Naive thymus-derived CD4-positive, alpha-beta T cell (primary cell): ENCODE data around the gene SMARCC2. TPM values are rescaled to one million over a fixed set of nuclear protein-coding genes. Genes with fewer than 3 reads are reported as not detected.
A peak's percentile ranks its signal among the peaks of the same experiment; 100 is the strongest.

Experiments
- ATAC-seq: fragments of 150-1000 bp; cut with Tn5 transposase; 2 replicates; pipeline ENCODE4 v1.10.0; 2021; ENCODE audit warnings: mild to moderate bottlenecking, moderate library complexity
- CTCF ChIA-PET: fragments of 350-600 bp; sonication (Branson Sonifier 250); formaldehyde crosslinking; loops from one replicate; lab custom pipeline; 2021; ENCODE audit warnings: antibody characterized with exemption; lab: Charles Lee
- POLR2A ChIA-PET: fragments of 350-600 bp; sonication (Branson Sonifier 250); formaldehyde crosslinking; loops from one replicate; lab custom pipeline; 2021; ENCODE audit warnings: antibody characterized with exemption, inconsistent platforms; lab: Charles Lee
- DNase-seq, 9 donors: peaks; one replicate each; pipeline versions ENCODE4 v3.0.0 to v3.0.0-alpha.2; 2020 to 2022; ENCODE audit warnings: mixed read lengths in 1 of 9
- H3K27ac ChIP-seq: one replicate; pipeline ENCODE4 v1.7.0; 2013; ENCODE audit warnings: mild to moderate bottlenecking, low read depth, low read length, moderate library complexity
- H3K27me3 ChIP-seq, 2 donors: one replicate each; pipeline ENCODE4 v1.7.0; 2013; ENCODE audit warnings: low read length in 2 of 2, mild to moderate bottlenecking in 2 of 2, moderate library complexity in 2 of 2; ENCODE audit not compliant: control insufficient read depth in 2 of 2, insufficient read depth in 2 of 2
- H3K36me3 ChIP-seq, 3 experiments: 1 replicate in 2 of 3; 2 replicates in 1 of 3; pipeline ENCODE4 v1.7.0; 2013; ENCODE audit warnings: low read length in 3 of 3, mild to moderate bottlenecking in 3 of 3, moderate library complexity in 1 of 3; ENCODE audit not compliant: insufficient read depth in 3 of 3, control insufficient read depth in 2 of 3
- H3K4me1 ChIP-seq, 2 donors: one replicate each; pipeline ENCODE4 v1.7.0; 2013; ENCODE audit warnings: low read length in 2 of 2, mild to moderate bottlenecking in 2 of 2, moderate library complexity in 1 of 2; ENCODE audit not compliant: control insufficient read depth in 2 of 2, insufficient read depth in 2 of 2
- H3K4me3 ChIP-seq: 2 replicates; pipeline ENCODE4 v1.7.0; 2013; ENCODE audit warnings: mild to moderate bottlenecking, low read length
- H3K9me3 ChIP-seq, 3 experiments: 1 replicate in 2 of 3; 2 replicates in 1 of 3; pipeline ENCODE4 v1.7.0; 2013; ENCODE audit warnings: low read length in 3 of 3; ENCODE audit not compliant: control insufficient read depth in 2 of 3
- H3K27ac Mint-ChIP-seq, 9 donors: one replicate each; pipeline ENCODE4 v1.8.0; 2020 to 2022; ENCODE audit warnings: mixed read lengths in 9 of 9, mild to moderate bottlenecking in 8 of 9, moderate library complexity in 5 of 9, inconsistent platforms in 2 of 9
- H3K27me3 Mint-ChIP-seq, 5 donors: one replicate each; pipeline ENCODE4 v1.8.0; 2021 to 2022; ENCODE audit warnings: mixed read lengths in 5 of 5, mild to moderate bottlenecking in 1 of 5
- H3K36me3 Mint-ChIP-seq, 5 donors: one replicate each; pipeline ENCODE4 v1.8.0; 2020 to 2022; ENCODE audit warnings: mixed read lengths in 5 of 5, mild to moderate bottlenecking in 3 of 5, inconsistent platforms in 1 of 5
- H3K4me1 Mint-ChIP-seq, 7 donors: one replicate each; pipeline ENCODE4 v1.8.0; 2020 to 2022; ENCODE audit warnings: mixed read lengths in 7 of 7, mild to moderate bottlenecking in 3 of 7, inconsistent platforms in 1 of 7
- H3K4me3 Mint-ChIP-seq, 10 donors: one replicate each; pipeline ENCODE4 v1.8.0; 2020 to 2022; ENCODE audit warnings: mild to moderate bottlenecking in 10 of 10, mixed read lengths in 10 of 10, moderate library complexity in 6 of 10, inconsistent platforms in 2 of 10
- H3K9me3 Mint-ChIP-seq, 11 donors: one replicate each; pipeline ENCODE4 v1.8.0; 2020 to 2022; ENCODE audit warnings: mixed read lengths in 11 of 11, mild to moderate bottlenecking in 4 of 11, inconsistent platforms in 1 of 11, moderate library complexity in 1 of 11
- intact Hi-C, 2 donors: fragments of 100-400 bp; cut with micrococcal nuclease; formaldehyde crosslinking; loops; one replicate each; pipeline ENCODE4 v1.15.1; 2023
- polyA plus RNA-seq, 2 donors: library from polyadenylated mRNA; unstranded; fragments of 300-500 nt; fragmentation: Illumina TruSeq; gene quantifications; one replicate each; pipeline ENCODE4 v1.2.3, GENCODE V29; 2021
- total RNA-seq, 6 experiments: library from RNA in 5 of 6; stranded (reverse) in 5 of 6; gene quantifications; 1 replicate in 5 of 6; 2 replicates in 1 of 6; pipeline ENCODE4 v1.2.3 and lab custom pipeline; 2021 to 2026

The SMARCC2 gene
- total and polyA plus RNA-seq, 7 experiments from 2014 or later: 64.6 to 187 (median 131) TPM

DNA sequence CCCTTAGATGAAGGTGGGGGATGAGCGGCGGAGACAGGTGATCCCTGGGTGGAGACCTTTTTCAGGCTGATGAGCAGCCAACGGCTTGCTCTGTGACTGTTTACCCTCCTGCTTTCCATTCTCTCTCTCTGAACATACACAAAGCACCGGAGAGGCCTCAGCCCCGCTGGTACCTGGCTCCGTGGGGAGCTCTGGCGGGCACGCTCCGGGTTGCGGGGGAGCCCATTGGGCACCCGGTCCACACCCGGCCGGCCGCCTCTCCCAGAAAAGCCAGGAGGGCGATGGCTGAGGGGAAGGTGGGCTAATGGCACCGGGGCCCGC lies 545 bp downstream of the SMARCC2 start:
- POLR2A ChIA-PET: interaction anchor here (0.6 to 12.4 kb wide), 20 partner anchors 8 to 281 kb away, joined by 3 to 192 read pairs (median 7); partner anchors contain the start of genes CNPY2, ESYT1, MYL6 and MYL6B
- Histone ChIP-seq H3K27me3 (no peaks in the 10 kb centered on the region), H3K9me3 (no peaks in the 10 kb centered on the region), H3K27ac (peak overlapping the region; percentile 83), H3K4me3 (peak overlapping the region; percentile 62), H3K36me3 (peaks cover 5 to 28% (median 16%) of the 10 kb centered on the region in 3 experiments), H3K4me1 (peaks cover 9 to 19% of the 10 kb centered on the region in 2 donors)
- Mint-ChIP-seq H3K4me3 (peak overlapping the region; percentile 76 to 97 (median 93)), H3K36me3 (peaks cover 0 to 17% (median 11%) of the 10 kb centered on the region in 5 donors), H3K27me3 (peaks cover 0 to 4% (median 0%) of the 10 kb centered on the region in 5 donors), H3K27ac (peak overlapping the region; percentile 77 to 98 (median 95)), H3K4me1 (peaks cover 37 to 55% (median 46%) of the 10 kb centered on the region in 7 donors), H3K9me3 (peaks cover 0 to 8% (median 0%) of the 10 kb centered on the region in 11 donors)
- ATAC-seq (no peak), DNase-seq (peak in 6 of 9 donors; percentile 15 to 43 (median 34))
- intact Hi-C loops: loop anchor here (1.0 to 10.0 kb wide), 12 partner anchors 30 to 454 kb away; partner anchors contain the start of genes MYL6 (in 2 of the 2), ZC3H10 (in 2 of the 2), CS (in 1 of the 2) and MYL6B (in 1 of the 2)
- CTCF ChIA-PET: interaction anchor here (0.6 to 8.1 kb wide), 10 partner anchors 32 to 450 kb away, joined by 3 to 193 read pairs (median 6); partner anchors contain the start of genes ANKRD52, ESYT1, MYL6B and RNF41

DNA sequence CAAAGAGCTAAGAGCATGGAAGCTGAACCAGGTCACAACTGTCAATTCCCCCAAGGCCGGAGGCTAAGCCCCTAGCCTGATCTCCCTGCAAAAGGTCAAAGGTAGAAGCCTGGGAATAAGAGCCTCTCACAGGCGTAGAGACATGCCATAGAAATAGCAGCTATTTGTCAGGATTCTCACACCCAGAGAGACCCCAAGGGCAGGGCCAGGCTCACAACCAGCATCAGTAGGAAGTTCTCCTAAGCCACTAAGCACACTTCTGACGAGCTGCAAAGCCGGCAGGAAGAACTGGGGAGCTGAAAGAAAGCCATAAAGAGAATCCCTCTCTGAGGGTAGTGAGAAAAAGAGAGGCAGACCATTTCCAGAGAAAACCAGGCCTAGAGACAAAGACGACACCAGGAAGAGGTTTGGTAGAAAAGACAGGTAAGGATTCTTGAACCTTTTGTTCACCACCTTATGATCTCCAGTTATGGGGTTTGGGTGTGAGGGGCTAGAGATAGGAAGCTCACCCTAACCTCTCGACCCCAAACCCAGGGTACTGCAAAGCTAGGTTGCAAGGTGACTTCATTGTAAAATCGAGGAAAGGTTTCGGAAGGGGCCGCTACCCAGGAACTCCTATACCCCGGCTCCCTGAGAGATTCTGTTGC lies 1.0 kb downstream of the SMARCC2 start:
- POLR2A ChIA-PET: interaction anchor here (0.9 to 12.4 kb wide), 14 partner anchors 10 to 276 kb away, joined by 3 to 192 read pairs (median 9); partner anchors contain the start of genes ESYT1, MYL6, MYL6B and PA2G4
- peaks cover 36 to 51% (median 43%) of the 10 kb centered on the region in 7 donors for H3K4me1 Mint-ChIP-seq
- DNase-seq: peak in 4 of 9 donors; percentile 5 to 27 (median 12)

DNA sequence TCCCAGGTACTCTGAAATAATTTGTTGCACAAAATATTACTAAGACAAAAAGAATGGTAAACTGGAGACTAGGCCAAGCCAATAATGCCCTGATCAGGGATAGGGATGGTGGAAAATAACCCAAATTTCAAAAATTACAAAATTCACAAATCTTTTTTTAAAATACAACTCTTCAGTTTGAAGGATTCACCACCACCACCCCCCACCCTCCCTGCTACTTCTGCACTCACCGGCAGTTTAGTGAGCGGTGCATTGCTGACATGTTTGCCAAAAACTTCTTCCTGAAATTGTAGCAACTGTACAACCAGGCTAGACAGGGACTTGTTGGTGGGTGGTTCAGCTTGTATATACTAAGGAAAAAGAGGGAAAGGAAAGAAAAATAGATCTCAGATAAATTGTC lies 2.3 kb downstream of the SMARCC2 start:
- no peaks in the 10 kb centered on the region for H3K9me3 ChIP-seq
- H3K36me3 Mint-ChIP-seq: peaks cover 0 to 18% (median 11%) of the 10 kb centered on the region in 5 donors
- peaks cover 31 to 43% (median 36%) of the 10 kb centered on the region in 7 donors for H3K4me1 Mint-ChIP-seq
- H3K36me3 ChIP-seq: peaks cover 6 to 45% (median 21%) of the 10 kb centered on the region in 3 experiments
- ATAC-seq: no peak
- H3K4me3 ChIP-seq: no peak overlapping the region
- H3K27ac ChIP-seq: no peak overlapping the region
- peak overlapping the region in 7 of 10 donors; percentile 5 to 95 (median 32) for H3K4me3 Mint-ChIP-seq
- ChIA-PET CTCF (interaction anchor here (1.6 to 8.1 kb wide), 2 partner anchors 64 to 81 kb away, joined by 6 to 193 read pairs; partner anchors contain the start of genes ESYT1, RPL41 and ZC3H10), POLR2A (interaction anchor here (0.5 to 12.4 kb wide), 7 partner anchors 12 to 69 kb away, joined by 3 to 192 read pairs (median 30); partner anchors contain the start of genes ESYT1, MYL6, MYL6B and RPL41)
- intact Hi-C loops: loop anchor here (10.0 kb wide), 3 partner anchors 142 to 452 kb away; partner anchors contain the start of genes RAB5B (in 1 of the 2) and RPS26 (in 1 of the 2)
- peaks cover 0 to 4% (median 0%) of the 10 kb centered on the region in 5 donors for H3K27me3 Mint-ChIP-seq
- peaks cover 0 to 8% (median 0%) of the 10 kb centered on the region in 11 donors for H3K9me3 Mint-ChIP-seq
- DNase-seq: no peak
- peak overlapping the region in 6 of 9 donors; percentile 14 to 98 (median 77) for H3K27ac Mint-ChIP-seq
- peaks cover 9 to 19% of the 10 kb centered on the region in 2 donors for H3K4me1 ChIP-seq
- H3K27me3 ChIP-seq: no peaks in the 10 kb centered on the region

More for the DNA sequence above, 1.0 kb downstream of the SMARCC2 start:
- no peaks in the 10 kb centered on the region for H3K9me3 ChIP-seq
- ATAC-seq: no peak
- CTCF ChIA-PET: interaction anchor here (0.6 to 8.1 kb wide), 8 partner anchors 32 to 276 kb away, joined by 3 to 193 read pairs (median 5); partner anchors contain the start of genes ANKRD52, ESYT1, RPL41 and ZC3H10
- peak overlapping the region; percentile 76 to 97 (median 93) for H3K4me3 Mint-ChIP-seq
- H3K9me3 Mint-ChIP-seq: peaks cover 0 to 8% (median 0%) of the 10 kb centered on the region in 11 donors
- no peaks in the 10 kb centered on the region for H3K27me3 ChIP-seq
- H3K4me1 ChIP-seq: peaks cover 9 to 19% of the 10 kb centered on the region in 2 donors
- peaks cover 0 to 17% (median 11%) of the 10 kb centered on the region in 5 donors for H3K36me3 Mint-ChIP-seq
- peak overlapping the region; percentile 62 for H3K4me3 ChIP-seq
- intact Hi-C loops: loop anchor here (1.0 to 10.0 kb wide), 5 partner anchors 29 to 453 kb away; partner anchors contain the start of genes MYL6 (in 1 of the 2), MYL6B (in 1 of the 2), RAB5B (in 1 of the 2) and RPS26 (in 1 of the 2)
- peaks cover 0 to 4% (median 0%) of the 10 kb centered on the region in 5 donors for H3K27me3 Mint-ChIP-seq
- H3K27ac Mint-ChIP-seq: peak overlapping the region; percentile 77 to 98 (median 95)
- H3K36me3 ChIP-seq: peaks cover 5 to 32% (median 20%) of the 10 kb centered on the region in 3 experiments
- peak overlapping the region; percentile 83 for H3K27ac ChIP-seq

- Mint-ChIP-seq H3K27me3 (no peaks in the 10 kb centered on the region), H3K4me1 (peaks cover 0 to 6% (median 0%) of the 10 kb centered on the region in 7 donors), H3K36me3 (peaks cover 25 to 62% (median 35%) of the 10 kb centered on the region in 5 donors), H3K9me3 (no peaks in the 10 kb centered on the region), H3K4me3 (no peak overlapping the region), H3K27ac (peak overlapping the region in 4 of 9 donors; percentile 9 to 72 (median 34))
- no peaks in the 10 kb centered on the region for H3K4me1 ChIP-seq
- H3K27ac ChIP-seq: no peak overlapping the region
- ATAC-seq (peak; percentile 18), DNase-seq (no peak)
- H3K4me3 ChIP-seq: no peak overlapping the region
- H3K36me3 ChIP-seq: peaks cover 38 to 85% (median 39%) of the 10 kb centered on the region in 3 experiments
- intact Hi-C loops: no loop called here
- ChIA-PET CTCF (interaction anchor here (1.2 kb wide), 1 partner anchor 50 kb away, joined by 4 read pairs; the partner anchor contains the start of gene ESYT1), POLR2A (interaction anchor here (0.8 to 1.3 kb wide), 2 partner anchors 37 to 48 kb away, joined by 3 read pairs; no protein-coding TSS in a partner anchor)
- no peaks in the 10 kb centered on the region for H3K9me3 ChIP-seq
- H3K27me3 ChIP-seq: no peaks in the 10 kb centered on the region
Measured at GRCh38 chr12:56178347-56178746, 10.9 kb downstream of the SMARCC2 start.

DNA sequence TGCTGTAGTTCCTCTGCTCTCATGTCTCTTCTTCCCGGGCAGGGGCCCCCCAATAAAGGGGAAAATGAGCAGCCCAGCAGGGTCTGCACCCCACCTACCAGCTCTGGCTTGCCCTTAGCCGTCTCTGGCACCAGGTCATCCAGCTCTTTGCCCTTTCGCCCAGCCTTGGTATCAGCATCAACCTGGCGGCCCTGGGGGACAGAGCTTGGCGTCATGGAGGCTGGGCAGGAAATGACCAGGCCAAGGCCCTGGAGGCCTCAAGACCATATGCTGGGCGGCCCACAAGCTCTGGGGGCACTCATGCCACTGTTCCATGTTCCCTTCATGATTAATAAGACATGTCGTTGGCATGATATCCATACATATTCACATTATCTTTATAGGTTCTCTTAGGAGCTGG lies 16.4 kb downstream of the SMARCC2 start:
- Histone ChIP-seq H3K27me3 (no peaks in the 10 kb centered on the region), H3K4me1 (no peaks in the 10 kb centered on the region), H3K4me3 (no peak overlapping the region), H3K36me3 (peaks cover 37 to 88% (median 60%) of the 10 kb centered on the region in 3 experiments), H3K9me3 (no peaks in the 10 kb centered on the region), H3K27ac (no peak overlapping the region)
- Mint-ChIP-seq H3K4me3 (no peak overlapping the region), H3K9me3 (no peaks in the 10 kb centered on the region), H3K27me3 (no peaks in the 10 kb centered on the region), H3K4me1 (peaks cover 0 to 6% (median 0%) of the 10 kb centered on the region in 7 donors), H3K27ac (peak overlapping the region in 1 of 9 donors; percentile 44), H3K36me3 (peaks cover 19 to 54% (median 23%) of the 10 kb centered on the region in 5 donors)
- intact Hi-C loops: no loop called here
- ATAC-seq: no peak
- POLR2A ChIA-PET: interaction anchor here (0.5 to 2.5 kb wide), 6 partner anchors 8 to 911 kb away, joined by 3 to 7 read pairs (median 3); no protein-coding TSS in a partner anchor
- DNase-seq: no peak
- CTCF ChIA-PET: no interaction called here
